ENCODE results near the gene MSTN.
A peak's percentile ranks its signal among the peaks of the same experiment; 100 is the strongest.
"Not testable (repeated sequence)": the region's sequence is repeated elsewhere in the genome, so short reads cannot be mapped to it uniquely, and the experiment has no call there.

Gene MSTN

GRCh38 chr2:190065839-190066238 lies 3.3 kb upstream of the MSTN start:
- DNase-seq (ENCODE audit: low read depth in 1 of 2, low spot score in 1 of 2) = no peak

DNA sequence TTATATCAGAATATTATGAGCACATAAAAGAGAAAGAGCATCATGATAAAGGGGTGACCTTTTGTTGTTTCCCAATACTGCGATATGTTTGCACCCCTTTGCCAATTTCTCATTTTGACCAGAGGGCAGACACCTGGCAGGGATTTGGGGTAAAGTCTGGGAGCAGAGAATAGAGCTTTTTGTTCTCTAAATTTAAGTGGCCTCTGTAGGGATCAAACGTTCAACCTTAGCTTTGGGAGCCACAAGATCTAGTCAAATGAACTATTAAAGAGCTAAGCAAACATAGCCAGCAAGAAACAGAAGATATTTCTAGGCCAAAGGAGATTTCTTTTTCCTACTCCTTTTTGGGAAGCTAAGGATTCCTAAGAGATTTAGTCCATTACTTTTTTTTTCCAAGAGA lies 1.1 kb upstream of the MSTN start:
- DNase-seq (ENCODE audit: low read depth in 1 of 2, low spot score in 1 of 2) = no peak

- no peak for DNase-seq (ENCODE audit: low read depth in 1 of 2, low spot score in 1 of 2)
These were observed 476 bp downstream of the MSTN start for GRCh38 chr2:190062053-190062452.

DNA sequence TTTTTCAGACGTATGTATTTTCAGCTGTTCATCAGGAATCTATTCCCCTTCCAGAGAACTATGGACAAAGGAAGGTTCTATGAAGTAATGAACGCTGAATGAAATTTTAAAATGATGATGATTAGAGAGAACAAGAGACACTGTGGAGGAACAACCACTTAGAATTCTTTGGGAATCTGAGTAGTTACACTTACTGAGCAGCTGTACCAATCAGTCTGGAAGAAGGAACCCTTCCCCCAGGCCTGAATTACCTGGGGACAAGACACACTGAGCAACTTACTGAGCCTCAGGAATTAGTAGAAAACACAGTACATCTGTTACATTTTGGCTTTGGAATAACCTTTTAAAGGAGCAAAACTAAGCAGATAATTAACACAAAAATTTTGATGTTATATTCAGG lies 1.9 kb downstream of the MSTN start:
- DNase-seq (ENCODE audit: low read depth in 1 of 2, low spot score in 1 of 2) = no peak

DNA sequence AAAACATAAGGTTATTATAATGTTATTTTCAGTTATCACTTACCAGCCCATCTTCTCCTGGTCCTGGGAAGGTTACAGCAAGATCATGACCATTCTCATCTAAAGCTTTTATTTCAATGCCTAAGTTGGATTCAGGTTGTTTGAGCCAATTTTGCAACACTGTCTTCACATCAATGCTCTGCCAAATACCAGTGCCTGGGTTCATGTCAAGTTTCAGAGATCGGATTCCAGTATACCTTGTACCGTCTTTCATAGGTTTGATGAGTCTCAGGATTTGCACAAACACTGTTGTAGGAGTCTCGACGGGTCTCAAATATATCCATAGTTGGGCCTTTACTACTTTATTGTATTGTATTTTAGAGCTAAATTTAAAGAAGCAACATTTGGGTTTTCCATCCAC lies 2.5 kb downstream of the MSTN start:
- DNase-seq (ENCODE audit: low read depth in 1 of 2, low spot score in 1 of 2) = no peak

- DNase-seq (ENCODE audit: low read depth in 1 of 2, low spot score in 1 of 2) = no peak
These were observed 9.1 kb downstream of the MSTN start for GRCh38 chr2:190053426-190053825.

DNA sequence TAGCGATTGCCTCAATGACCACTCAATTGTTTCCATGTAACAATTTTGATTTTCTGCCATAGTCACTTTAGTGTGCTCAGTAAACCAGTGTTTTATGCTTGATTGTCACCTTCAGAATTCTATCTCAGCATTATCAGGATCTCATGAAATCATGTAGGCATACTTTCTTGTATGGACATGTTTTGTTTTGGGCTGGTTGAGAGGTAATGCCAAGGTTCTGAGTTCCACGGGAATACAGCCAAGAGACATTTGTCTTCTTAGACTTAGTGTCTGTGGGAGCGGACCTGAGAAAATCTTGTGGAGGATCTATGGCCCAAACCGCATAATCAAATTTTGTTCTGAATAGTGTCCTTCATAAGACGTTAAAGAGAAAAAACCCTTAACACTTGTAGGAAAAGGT lies 10.2 kb downstream of the MSTN start:
- no peak for DNase-seq (ENCODE audit: low read depth in 1 of 2, low spot score in 1 of 2)

GRCh38 chr2:190051223-190051622 lies 11.3 kb downstream of the MSTN start:
- DNase-seq (ENCODE audit: low read depth in 1 of 2, low spot score in 1 of 2) = no peak

DNA sequence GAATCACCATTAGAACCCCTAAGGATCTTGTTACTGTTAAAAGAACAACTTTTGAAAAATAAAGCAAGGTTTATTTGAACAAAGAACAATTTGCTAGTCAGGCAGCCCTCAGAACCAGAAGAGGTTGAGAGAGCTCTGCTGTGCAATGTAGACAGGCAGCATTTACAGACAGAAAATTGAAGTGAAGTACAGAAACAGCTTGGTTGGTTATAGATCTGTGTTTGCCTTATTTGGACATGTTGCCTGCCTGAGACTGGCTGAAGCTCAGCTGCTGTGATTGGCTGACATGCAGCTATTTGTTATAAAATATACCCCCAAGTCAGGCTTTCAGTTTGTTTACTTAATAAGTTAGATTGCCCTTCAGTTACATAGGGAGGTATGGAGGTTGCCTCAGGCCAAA lies 12.5 kb downstream of the MSTN start:
- DNase-seq (ENCODE audit: low read depth in 1 of 2, low spot score in 1 of 2) = no peak

DNA sequence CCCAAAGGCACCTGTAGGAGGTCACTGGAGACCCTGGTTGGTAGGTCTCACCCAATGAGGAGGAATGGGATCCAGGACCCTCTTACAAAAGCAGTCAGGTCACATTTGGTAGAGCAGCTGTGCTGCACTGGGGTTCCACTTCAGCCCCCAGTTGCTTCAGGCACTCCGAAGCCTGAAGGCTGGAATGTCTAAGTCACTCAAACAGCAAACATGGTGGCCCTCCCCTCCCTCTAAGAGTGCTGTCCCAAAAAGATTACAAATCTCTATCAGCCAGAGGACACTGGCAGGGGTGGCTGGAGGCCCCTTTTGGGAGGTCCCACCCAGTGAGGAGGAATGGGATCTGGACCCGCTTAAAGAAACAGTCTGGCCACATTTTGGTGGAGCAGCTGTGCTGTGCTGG lies 17.7 kb downstream of the MSTN start:
- DNase-seq (ENCODE audit: low read depth in 1 of 2, low spot score in 1 of 2) = no peak

DNA sequence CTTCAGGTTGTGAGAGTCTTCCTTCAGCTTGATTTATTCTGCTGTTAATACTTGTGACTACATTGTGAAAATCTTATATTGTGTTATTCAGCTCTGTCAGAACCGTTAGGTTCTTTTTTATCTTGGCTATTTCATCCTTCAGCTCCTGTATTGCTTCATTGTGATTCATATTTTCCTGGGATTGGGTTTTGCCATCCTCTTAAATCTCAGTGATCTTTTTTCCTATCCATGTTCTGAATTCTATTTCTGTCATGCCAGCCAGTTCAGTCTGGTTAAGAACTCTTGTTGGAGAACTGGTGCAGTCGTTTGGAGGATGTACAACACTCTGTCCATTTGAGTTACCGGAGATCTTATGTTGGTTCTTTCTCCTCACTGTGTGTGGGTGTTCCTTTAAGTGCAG lies 19.1 kb downstream of the MSTN start:
- no peak for DNase-seq (ENCODE audit: low read depth in 1 of 2, low spot score in 1 of 2)

DNA sequence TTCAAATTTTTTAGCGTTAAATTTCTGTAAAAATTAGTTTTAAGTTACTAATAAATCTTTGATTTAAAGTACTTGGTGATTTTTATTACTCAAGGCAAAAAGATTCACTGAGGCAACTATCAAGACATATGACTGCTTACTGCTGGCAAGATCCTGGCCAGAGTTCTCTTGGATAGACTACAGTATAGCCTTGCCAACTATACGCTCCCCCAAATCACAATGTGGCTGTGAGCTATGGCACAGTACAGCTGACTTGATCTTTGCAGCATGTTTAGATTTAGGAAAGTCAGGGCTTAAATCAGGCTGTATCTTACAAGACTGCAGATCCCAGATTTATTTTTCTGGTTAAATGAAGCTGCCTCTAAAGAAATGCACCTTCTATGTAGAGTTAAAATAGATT lies 26.5 kb downstream of the MSTN start:
- no peak for DNase-seq (ENCODE audit: low read depth in 1 of 2, low spot score in 1 of 2)

GRCh38 chr2:190034417-190034816 lies 28.1 kb downstream of the MSTN start:
- not testable (repeated sequence) for DNase-seq (ENCODE audit: low read depth in 1 of 2, low spot score in 1 of 2)

DNA sequence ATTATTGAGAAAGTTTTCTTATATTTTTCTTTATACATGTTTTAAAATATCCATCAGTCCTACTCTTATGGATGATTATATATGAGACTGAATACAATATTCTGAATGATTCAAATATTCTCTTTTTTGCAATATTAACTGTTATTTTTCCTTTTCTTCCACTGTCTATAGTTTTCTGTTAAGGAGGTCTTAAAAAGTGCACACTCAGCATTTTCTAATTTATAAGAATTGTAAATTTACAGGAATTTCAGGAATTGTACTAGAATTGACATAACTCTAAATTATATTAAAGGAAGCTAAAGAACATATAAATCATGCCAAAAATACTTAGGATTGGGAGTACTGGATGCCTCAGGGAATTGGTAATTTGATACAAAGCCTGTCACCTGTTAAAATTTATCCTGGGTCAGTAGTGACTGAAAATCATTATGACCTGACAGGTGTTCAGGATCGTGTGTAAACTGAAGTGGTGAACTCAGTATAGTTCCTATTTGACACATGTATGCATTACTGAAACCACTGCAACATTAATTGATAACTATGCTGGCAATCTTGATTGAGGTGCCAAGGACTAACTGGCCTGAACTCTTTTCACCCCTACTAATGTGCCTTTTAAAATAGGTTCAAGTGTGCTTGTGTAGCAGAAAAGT lies 30.4 kb downstream of the MSTN start:
- no peak for DNase-seq (ENCODE audit: low read depth in 1 of 2, low spot score in 1 of 2)

DNA sequence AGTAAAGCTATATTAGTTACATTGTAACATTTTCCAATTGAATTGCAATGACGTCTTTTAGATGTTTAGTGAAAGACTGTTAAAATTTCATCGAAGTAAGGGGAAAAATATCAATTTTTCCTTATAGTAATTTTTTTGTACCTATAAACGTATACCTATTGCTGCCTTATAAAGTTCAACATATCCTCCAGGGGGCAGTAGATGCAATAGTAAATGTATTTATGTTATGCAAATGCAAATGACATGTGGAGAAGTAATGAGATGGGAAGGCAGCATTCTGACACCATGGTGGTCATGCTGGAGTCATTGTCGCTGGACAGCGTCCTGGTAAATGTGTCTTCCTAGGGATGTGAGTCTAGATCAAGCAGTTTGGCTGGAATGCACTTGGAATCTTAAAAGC lies 38.7 kb downstream of the MSTN start:
- DNase-seq (ENCODE audit: low read depth in 1 of 2, low spot score in 1 of 2) = peak in 1 of 2 donors; percentile 13

- no peak for DNase-seq (ENCODE audit: low read depth in 1 of 2, low spot score in 1 of 2)
These were observed 41.8 kb downstream of the MSTN start for GRCh38 chr2:190020720-190021119.

DNA sequence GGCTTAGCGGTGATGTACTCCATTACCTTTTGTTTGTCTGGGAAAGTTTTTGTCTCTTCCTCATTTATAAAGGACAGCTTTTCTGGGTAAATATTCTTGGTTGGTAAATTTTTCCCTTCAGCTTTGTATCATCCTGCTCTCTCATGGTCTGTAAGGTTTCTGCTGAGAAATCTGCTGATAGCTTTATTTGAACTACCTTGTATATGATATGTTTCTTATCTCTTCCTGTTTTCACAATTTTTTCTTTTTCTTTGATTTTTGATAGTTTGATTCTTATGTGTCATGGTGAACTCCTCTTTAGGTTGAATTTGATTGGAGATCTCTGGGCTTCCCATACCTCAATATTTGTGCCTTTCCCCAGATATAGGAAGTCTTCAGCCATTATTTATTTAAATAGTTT lies 44.7 kb downstream of the MSTN start:
- no peak for DNase-seq (ENCODE audit: low read depth in 1 of 2, low spot score in 1 of 2)

GRCh38 chr2:190015969-190016368 lies 46.6 kb downstream of the MSTN start:
- DNase-seq (ENCODE audit: low read depth in 1 of 2, low spot score in 1 of 2) = not testable (repeated sequence)

Data from activated CD4-positive, alpha-beta T cell treated with anti-CD3 and anti-CD28 coated beads, Interleukin-2, amount 50 U/mL, for 24 hours (primary cell).